CD4-positive, alpha-beta T cell treated with Interleukin-15 for 4 hours (primary cell): ENCODE results near the gene FHIT.

Experiments used
- DNase-seq: peaks from one replicate; pipeline ENCODE4 v3.0.0-alpha.2; 2020; ENCODE audit warnings: low spot score

The FHIT gene

GRCh38 chr3:60835796-60836195, 415.5 kb downstream of the FHIT start:
- no peak for DNase-seq

- no peak for DNase-seq
Observed at GRCh38 chr3:60829058-60829457, 422.2 kb downstream of the FHIT start.

- DNase-seq, result no peak
Observed at GRCh38 chr3:60827666-60828065, 423.6 kb downstream of the FHIT start.

DNA sequence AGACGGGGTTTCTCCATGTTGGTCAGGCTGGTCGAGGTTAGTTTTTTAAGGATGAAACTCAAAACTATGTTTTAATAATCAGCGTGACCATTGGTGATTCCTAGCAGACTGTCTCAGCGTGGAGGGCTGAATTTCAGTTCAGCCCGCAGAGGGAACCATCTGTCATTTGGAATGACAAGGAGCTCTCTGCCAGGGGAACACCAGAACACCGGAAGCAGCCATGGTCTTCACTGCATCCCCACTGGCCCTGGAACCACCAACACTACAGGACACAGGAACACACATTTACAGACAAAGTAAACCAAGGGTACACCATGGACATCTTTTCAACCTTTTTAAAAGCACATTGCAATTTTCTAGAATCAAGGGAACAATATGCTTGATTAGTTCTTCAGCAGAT, 424.7 kb downstream of the FHIT start:
- DNase-seq, result no peak

DNA sequence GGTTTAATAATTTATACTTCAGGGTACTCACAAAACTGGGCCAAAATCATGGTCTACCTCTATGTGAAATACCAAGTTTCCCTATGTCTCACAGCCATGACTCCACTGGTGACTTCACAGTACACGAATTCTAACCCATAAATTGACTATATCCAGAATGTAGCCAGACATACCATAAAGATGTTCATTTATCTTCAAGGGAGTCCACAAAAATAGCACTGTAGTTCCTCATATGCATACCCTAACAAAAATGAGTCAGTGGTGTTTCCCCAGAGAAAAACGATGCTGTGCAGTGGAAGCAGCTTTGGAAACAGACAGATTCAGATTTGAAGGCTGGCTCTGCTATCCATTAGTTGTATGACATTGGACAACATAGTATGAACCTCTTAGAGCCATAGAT, 438.8 kb downstream of the FHIT start:
- DNase-seq, result no peak

- DNase-seq, result no peak
Observed at GRCh38 chr3:60810881-60811280, 440.4 kb downstream of the FHIT start.

- DNase-seq, result no peak
Observed at GRCh38 chr3:60809857-60810610, 441.2 kb downstream of the FHIT start.

DNA sequence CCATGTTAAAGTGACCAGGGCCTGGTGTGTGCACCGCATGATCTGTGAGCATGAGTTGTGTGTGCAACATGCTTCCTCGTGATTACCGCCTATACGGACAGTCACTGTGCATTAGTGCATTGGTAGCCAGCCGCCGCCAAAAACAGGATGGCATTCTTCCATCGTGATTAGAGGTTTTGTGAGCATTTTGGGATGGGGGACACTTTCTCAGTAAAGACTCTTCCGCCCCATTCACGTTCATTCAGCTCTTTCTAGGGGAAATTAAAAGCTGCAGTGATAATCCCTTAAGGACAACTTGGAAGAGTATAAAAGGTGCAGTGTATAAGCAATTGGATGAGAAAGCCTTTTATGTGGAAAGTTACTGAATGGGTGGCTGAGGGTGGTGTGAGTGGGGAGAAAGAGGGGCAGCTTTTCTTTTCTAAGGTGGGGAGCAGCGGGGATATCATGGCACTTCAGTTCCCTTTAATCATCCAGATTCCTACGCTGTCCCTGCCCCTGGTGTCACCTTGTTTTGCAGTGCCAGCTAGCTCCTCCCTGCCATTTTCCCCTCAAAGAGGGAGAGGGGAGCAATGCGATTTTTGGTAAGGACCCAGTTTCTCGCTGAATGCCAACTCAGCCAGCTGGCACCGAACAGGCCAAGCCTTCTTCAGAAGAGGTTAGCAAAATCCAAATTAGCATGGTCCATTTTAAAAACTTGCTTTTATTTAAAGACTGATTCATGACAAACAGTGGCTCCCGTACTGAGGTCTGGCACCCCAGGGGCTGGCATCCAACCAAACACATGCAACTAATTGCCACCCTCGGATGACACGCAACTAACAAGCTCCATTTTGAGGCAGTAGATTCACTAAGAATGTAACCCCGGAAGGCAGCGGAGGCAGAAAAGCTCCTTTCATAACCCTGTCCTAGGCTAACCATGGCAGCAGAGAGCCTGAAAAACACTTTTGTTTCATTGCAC, 447.8 kb downstream of the FHIT start:
- DNase-seq, result no peak

- DNase-seq, result no peak
Observed at GRCh38 chr3:60801307-60801706, 449.9 kb downstream of the FHIT start.

DNA sequence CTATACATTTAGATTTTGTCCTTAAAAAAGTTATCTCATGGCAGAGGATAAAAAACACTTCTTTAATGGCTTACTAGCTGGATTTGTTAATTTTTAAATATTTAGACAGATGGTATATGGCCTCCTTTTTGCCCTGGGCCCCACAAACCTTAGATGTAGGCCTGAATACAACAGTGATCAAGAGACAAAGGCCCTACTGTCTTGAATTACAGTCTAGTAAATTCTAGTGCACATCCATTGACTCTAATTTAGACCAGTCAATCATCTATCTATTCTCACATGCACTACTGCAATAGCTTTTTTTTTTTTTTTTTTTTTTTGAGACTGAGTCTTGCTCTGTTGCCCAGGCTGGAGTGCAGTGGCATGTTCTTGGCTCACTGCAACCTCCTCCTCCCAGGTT, 452.8 kb downstream of the FHIT start:
- DNase-seq, result no peak

- no peak for DNase-seq
Observed at GRCh38 chr3:60792249-60792852, 458.9 kb downstream of the FHIT start.

GRCh38 chr3:60788185-60788584, 463.1 kb downstream of the FHIT start:
- no peak for DNase-seq

DNA sequence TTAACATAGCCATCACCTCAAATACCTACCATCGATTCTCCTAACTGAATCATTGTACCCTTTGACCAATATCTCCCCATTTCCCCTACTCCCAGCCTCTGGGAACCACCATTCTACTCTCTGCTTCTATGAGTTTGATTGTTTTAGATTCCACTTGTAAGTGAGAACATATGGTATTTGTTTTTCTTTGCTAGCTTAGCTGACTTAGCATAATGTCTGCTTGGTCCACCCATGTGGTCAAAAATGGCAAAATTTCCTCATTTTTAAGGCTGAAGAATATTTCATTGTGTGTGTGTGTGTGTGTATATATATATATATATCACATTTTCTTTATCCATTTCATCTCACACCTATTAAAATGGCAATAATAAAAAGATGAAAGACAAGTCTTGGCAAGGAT, 469.3 kb downstream of the FHIT start:
- DNase-seq, result no peak

DNA sequence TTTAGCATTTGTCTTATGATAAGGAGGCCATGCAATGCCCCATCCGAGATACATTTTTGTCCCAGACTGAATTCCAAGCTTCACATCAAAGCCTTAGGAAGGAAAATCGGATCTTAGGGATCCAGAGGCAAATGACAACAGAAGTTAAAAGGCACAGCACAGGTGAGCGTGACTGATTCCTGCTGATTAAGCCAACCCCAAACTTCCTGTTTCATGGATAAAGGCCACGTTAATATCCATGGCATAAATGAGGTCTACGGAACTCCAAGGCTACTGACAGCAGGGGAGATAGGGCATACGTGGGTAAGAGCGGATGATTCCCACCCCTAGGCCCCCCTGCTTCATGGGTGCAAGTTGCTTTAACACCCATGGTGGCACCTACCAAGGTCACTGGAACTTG, 471.6 kb downstream of the FHIT start:
- DNase-seq, result no peak

- DNase-seq, result no peak
Observed at GRCh38 chr3:60775985-60776384, 475.3 kb downstream of the FHIT start.

- DNase-seq, result no peak
Observed at GRCh38 chr3:60774617-60775016, 476.6 kb downstream of the FHIT start.

DNA sequence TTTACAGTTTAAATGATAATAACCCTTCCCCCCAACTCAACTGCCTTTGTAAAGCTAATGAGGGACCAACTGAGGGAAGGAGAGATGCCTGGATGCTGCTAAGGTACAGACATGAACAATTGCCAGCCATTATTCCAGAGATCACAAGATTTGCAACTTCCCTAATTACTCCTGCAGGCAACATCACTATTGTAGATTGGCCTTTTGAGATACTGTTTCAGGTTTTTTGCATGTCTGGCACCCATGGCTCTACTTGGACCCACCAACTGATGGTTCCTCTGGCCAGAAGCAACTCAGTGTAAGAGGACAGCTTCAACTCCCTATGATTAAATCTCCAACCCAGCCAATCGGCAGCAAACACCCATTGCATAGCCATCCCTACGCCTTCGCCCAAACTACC, 478.7 kb downstream of the FHIT start:
- DNase-seq, result no peak

- DNase-seq, result no peak
Observed at GRCh38 chr3:60771766-60772165, 479.5 kb downstream of the FHIT start.

GRCh38 chr3:60770532-60770931, 480.7 kb downstream of the FHIT start:
- no peak for DNase-seq

DNA sequence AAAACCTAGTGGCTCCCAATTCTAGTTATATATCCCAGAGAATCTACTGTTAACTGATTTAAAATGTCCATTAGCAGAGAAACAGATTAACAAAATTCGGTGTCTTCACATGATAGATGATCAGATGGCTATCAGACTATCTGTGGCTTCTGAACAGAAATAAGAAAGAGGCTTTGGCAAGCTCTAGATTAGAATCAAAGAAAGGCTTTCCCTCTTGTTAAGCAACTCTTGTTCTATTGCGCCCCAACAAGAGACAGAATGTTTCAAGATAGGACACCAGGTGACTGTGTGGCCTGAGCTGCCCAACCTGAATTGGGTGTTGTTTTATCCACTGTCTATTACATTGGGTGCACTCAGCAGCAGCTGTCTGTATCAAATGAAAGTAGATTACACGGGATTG, 483.7 kb downstream of the FHIT start:
- no peak for DNase-seq

DNA sequence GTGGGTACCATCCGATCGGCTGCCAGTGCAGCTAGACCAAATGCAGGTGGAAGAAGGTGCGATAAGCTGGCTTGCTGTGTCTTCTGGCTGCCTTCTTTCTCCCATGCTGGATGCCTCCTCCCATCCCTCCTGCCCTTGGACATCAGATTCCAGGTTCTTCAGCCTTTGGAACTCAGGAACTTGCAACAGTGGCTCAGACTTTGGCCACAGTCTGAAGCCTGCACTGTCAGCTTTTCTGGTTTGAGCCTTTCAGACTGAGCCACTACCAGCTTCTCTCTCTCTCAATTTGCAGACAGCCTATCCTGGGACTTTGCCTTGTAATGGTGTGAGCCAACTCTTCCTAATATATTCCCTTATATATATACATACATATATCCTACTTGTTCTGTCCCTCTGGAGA, 485.5 kb downstream of the FHIT start:
- no peak for DNase-seq

DNA sequence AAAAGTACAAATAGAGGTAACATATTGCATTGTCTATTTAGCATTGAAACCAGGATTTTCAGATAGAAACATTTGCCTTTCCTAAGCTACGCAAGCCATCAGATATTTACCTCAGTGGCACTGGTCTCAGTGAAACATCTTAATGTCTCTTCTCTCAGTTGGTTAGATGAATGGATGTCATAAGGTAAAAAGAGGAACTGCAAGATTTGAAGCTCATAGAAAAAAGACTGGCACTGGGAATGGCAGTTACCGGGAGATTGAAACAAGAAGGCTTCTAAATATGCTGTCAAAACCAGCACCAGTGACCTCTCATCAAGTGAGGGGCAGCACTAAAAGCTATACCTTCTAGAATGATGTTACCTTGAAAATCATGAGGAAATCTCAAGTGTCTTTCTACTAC, 486.4 kb downstream of the FHIT start:
- DNase-seq, result no peak

- DNase-seq, result no peak
Observed at GRCh38 chr3:60760145-60760544, 491.1 kb downstream of the FHIT start.
